Stimulated activated CD8-positive, alpha-beta memory T cell treated with anti-CD3 and anti-CD28 coated beads, Interleukin-12 subunit alpha, Interleukin-12 subunit beta, amount 100 ng/mL, for 1 hour (primary cell): ENCODE data around the gene NANOGP8.

Experiments
- DNase-seq: peaks from one replicate; pipeline ENCODE4 v3.0.0-alpha.2; 2020; ENCODE audit warnings: low read depth

The NANOGP8 gene

GRCh38 chr15:35058534-35059054 is 26.5 kb downstream of the NANOGP8 start:
- DNase-seq, result no peak

- no peak for DNase-seq
Observed at GRCh38 chr15:35055416-35056105, 29.5 kb downstream of the NANOGP8 start.

- DNase-seq, result no peak
Observed at GRCh38 chr15:35054380-35054779, 30.7 kb downstream of the NANOGP8 start.

- DNase-seq, result no peak
Observed at GRCh38 chr15:35047996-35048395, 37.1 kb downstream of the NANOGP8 start.

GRCh38 chr15:35047528-35047927 is 37.6 kb downstream of the NANOGP8 start:
- no peak for DNase-seq

- DNase-seq, result no peak
Observed at GRCh38 chr15:35043373-35044095, 41.6 kb downstream of the NANOGP8 start.

GRCh38 chr15:35040339-35041255 is 44.5 kb downstream of the NANOGP8 start:
- DNase-seq, result no peak

GRCh38 chr15:35038626-35039451 is 46.3 kb downstream of the NANOGP8 start:
- DNase-seq, result no peak
